ENCODE results near the gene TMCC1. TPM values are rescaled to one million over a fixed set of nuclear protein-coding genes. Genes with fewer than 3 reads are reported as not detected.
"Not testable (repeated sequence)": the region's sequence is repeated elsewhere in the genome, so short reads cannot be mapped to it uniquely, and the experiment has no call there.

The TMCC1 gene
- polyA plus RNA-seq, 1 donor: 16.8 TPM

DNA sequence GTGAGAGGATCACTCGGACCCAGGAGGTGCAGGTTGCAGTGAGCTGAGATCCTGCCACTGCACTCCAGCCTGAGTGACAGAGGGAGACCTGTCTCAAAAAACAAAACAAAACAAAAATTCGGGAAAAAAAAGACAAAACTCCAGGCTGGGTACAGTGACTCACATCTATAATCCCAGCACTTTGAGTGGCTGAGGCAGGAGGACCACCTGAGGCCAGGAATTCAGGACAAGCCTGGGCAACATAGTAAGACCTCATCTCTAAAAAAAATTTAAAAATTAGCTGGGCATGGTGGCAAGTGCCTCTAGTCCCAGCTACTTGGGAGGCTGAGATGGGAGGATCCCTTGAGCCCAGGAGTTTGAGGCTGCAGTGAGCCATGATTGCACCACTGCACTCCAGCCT, 142.4 kb downstream of the TMCC1 start:
- not testable (repeated sequence) for H3K9me3 ChIP-seq (ENCODE audit: control insufficient read depth, low read depth, low read length); H3K4me1 ChIP-seq (ENCODE audit: control insufficient read depth, insufficient read depth, low read length); H3K36me3 ChIP-seq (ENCODE audit: control insufficient read depth, insufficient read depth, low read length); H3K27me3 ChIP-seq (ENCODE audit: control insufficient read depth, insufficient read depth, low read length); DNase-seq; H3K4me3 ChIP-seq (ENCODE audit: low read length); H3K27ac ChIP-seq (ENCODE audit: low read length)
- WGBS (ENCODE audit: insufficient coverage, low lambda C conversion rate): 93% methylated on average over 2 of the region's 2 CpGs

GRCh38 chr3:129749692-129750091, 143.8 kb downstream of the TMCC1 start:
- Histone ChIP-seq H3K27me3 (ENCODE audit: control insufficient read depth, insufficient read depth, low read length) (no peaks in the 10 kb centered on the region), H3K4me3 (ENCODE audit: low read length) (no peak overlapping the region), H3K36me3 (ENCODE audit: control insufficient read depth, insufficient read depth, low read length) (no peaks in the 10 kb centered on the region), H3K27ac (ENCODE audit: low read length) (no peak overlapping the region), H3K9me3 (ENCODE audit: control insufficient read depth, low read depth, low read length) (peaks cover 3% of the 10 kb centered on the region), H3K4me1 (ENCODE audit: control insufficient read depth, insufficient read depth, low read length) (no peaks in the 10 kb centered on the region)
- DNase-seq: no peak

- DNase-seq: no peak
- Histone ChIP-seq H3K9me3 (ENCODE audit: control insufficient read depth, low read depth, low read length) (peaks cover 3% of the 10 kb centered on the region), H3K4me3 (ENCODE audit: low read length) (no peak overlapping the region), H3K27ac (ENCODE audit: low read length) (no peak overlapping the region), H3K27me3 (ENCODE audit: control insufficient read depth, insufficient read depth, low read length) (no peaks in the 10 kb centered on the region), H3K4me1 (ENCODE audit: control insufficient read depth, insufficient read depth, low read length) (no peaks in the 10 kb centered on the region), H3K36me3 (ENCODE audit: control insufficient read depth, insufficient read depth, low read length) (no peaks in the 10 kb centered on the region)
- WGBS (ENCODE audit: insufficient coverage, low lambda C conversion rate): no CpG with 5 or more reads among the region's 3 CpGs
Measured at GRCh38 chr3:129747992-129748391, 145.5 kb downstream of the TMCC1 start.

GRCh38 chr3:129747136-129747535, 146.4 kb downstream of the TMCC1 start:
- 100% methylated on average over 2 of the region's 4 CpGs for WGBS (ENCODE audit: insufficient coverage, low lambda C conversion rate)
- H3K27ac ChIP-seq (ENCODE audit: low read length): no peak overlapping the region
- no peak for DNase-seq
- no peaks in the 10 kb centered on the region for H3K27me3 ChIP-seq (ENCODE audit: control insufficient read depth, insufficient read depth, low read length)
- H3K4me1 ChIP-seq (ENCODE audit: control insufficient read depth, insufficient read depth, low read length): no peaks in the 10 kb centered on the region
- H3K36me3 ChIP-seq (ENCODE audit: control insufficient read depth, insufficient read depth, low read length): no peaks in the 10 kb centered on the region
- H3K4me3 ChIP-seq (ENCODE audit: low read length): no peak overlapping the region
- H3K9me3 ChIP-seq (ENCODE audit: control insufficient read depth, low read depth, low read length): no peaks in the 10 kb centered on the region

DNA sequence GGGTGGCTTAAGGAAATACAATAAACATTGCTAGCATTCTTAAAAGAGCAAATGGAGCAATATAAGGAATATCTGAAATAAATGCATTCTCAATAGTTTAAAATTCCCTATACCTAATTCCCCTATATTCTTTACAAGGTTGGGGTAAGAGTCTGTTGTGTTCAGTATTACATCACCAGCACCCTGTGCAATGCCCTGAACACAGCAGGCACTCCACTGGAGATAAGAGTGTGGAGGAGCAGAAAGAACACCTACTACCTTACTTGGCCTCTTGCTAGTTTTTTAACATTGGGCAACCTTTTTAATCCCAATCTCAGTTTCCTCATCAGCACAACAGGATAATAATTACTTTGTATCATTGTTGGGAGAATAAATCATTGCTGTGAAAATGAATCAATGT, 146.9 kb downstream of the TMCC1 start:
- H3K9me3 ChIP-seq (ENCODE audit: control insufficient read depth, low read depth, low read length): no peaks in the 10 kb centered on the region
- no peak overlapping the region for H3K4me3 ChIP-seq (ENCODE audit: low read length)
- H3K27me3 ChIP-seq (ENCODE audit: control insufficient read depth, insufficient read depth, low read length): no peaks in the 10 kb centered on the region
- no peak overlapping the region for H3K27ac ChIP-seq (ENCODE audit: low read length)
- no peaks in the 10 kb centered on the region for H3K36me3 ChIP-seq (ENCODE audit: control insufficient read depth, insufficient read depth, low read length)
- no peaks in the 10 kb centered on the region for H3K4me1 ChIP-seq (ENCODE audit: control insufficient read depth, insufficient read depth, low read length)
- no peak for DNase-seq

DNA sequence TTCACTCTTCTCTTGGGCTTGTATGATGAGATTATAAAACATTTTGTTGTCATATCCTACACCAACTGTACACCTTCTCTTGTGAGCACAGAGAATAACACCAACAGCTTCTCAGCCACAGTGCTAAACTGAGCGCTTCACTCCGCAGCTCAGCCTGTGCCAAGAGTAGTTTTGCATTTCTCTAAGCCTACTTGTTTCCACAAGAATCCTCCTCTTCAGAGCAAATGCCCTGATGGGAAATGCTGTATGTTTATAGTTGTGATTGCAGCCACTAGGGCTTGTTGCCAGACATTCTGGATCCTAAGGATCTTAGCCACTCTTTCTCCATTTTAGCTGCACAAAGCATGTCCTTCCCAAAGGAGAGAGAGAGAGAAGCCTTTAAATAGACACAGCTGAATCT, 148.3 kb downstream of the TMCC1 start:
- no peaks in the 10 kb centered on the region for H3K27me3 ChIP-seq (ENCODE audit: control insufficient read depth, insufficient read depth, low read length)
- no peak overlapping the region for H3K27ac ChIP-seq (ENCODE audit: low read length)
- H3K4me3 ChIP-seq (ENCODE audit: low read length): no peak overlapping the region
- DNase-seq: peak; percentile 17 to 35
- no peaks in the 10 kb centered on the region for H3K9me3 ChIP-seq (ENCODE audit: control insufficient read depth, low read depth, low read length)
- H3K4me1 ChIP-seq (ENCODE audit: control insufficient read depth, insufficient read depth, low read length): peaks cover 5% of the 10 kb centered on the region
- no CpG with 5 or more reads among the region's 2 CpGs for WGBS (ENCODE audit: insufficient coverage, low lambda C conversion rate)
- no peaks in the 10 kb centered on the region for H3K36me3 ChIP-seq (ENCODE audit: control insufficient read depth, insufficient read depth, low read length)

- WGBS (ENCODE audit: insufficient coverage, low lambda C conversion rate): 50% methylated on average over 2 of the region's 2 CpGs
- Histone ChIP-seq H3K27ac (ENCODE audit: low read length) (no peak overlapping the region), H3K9me3 (ENCODE audit: control insufficient read depth, low read depth, low read length) (no peaks in the 10 kb centered on the region), H3K4me1 (ENCODE audit: control insufficient read depth, insufficient read depth, low read length) (peaks cover 13% of the 10 kb centered on the region), H3K4me3 (ENCODE audit: low read length) (no peak overlapping the region), H3K27me3 (ENCODE audit: control insufficient read depth, insufficient read depth, low read length) (no peaks in the 10 kb centered on the region), H3K36me3 (ENCODE audit: control insufficient read depth, insufficient read depth, low read length) (no peaks in the 10 kb centered on the region)
- DNase-seq: no peak
Measured at GRCh38 chr3:129741794-129742193, 151.7 kb downstream of the TMCC1 start.

DNA sequence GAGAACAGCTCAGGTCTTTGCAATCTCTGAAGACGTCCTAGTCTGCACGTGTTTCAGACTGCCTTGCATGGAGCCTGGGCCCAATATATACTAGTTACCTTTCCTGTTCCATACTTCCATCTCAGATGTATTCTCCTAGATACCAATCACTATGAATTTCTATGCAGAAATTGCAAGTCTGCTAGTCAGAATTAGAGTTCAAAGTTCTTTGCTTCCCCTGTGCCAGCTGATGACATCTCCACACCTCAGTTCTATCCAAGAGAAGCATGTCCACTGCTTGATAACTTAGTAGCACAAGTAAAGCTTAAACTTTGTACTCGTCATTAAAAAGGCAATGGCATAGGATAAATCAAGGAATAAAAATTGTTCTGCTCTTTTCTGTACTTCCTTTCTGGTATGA, 153.4 kb downstream of the TMCC1 start:
- H3K9me3 ChIP-seq (ENCODE audit: control insufficient read depth, low read depth, low read length): no peaks in the 10 kb centered on the region
- 80% methylated on average over 1 of the region's 3 CpGs for WGBS (ENCODE audit: insufficient coverage, low lambda C conversion rate)
- peaks cover 13% of the 10 kb centered on the region for H3K4me1 ChIP-seq (ENCODE audit: control insufficient read depth, insufficient read depth, low read length)
- H3K27me3 ChIP-seq (ENCODE audit: control insufficient read depth, insufficient read depth, low read length): no peaks in the 10 kb centered on the region
- no peak overlapping the region for H3K4me3 ChIP-seq (ENCODE audit: low read length)
- peak overlapping the region; percentile 65 for H3K27ac ChIP-seq (ENCODE audit: low read length)
- H3K36me3 ChIP-seq (ENCODE audit: control insufficient read depth, insufficient read depth, low read length): no peaks in the 10 kb centered on the region
- peak; percentile 47 to 67 for DNase-seq

GRCh38 chr3:129739634-129740033, 153.9 kb downstream of the TMCC1 start:
- Histone ChIP-seq H3K27ac (ENCODE audit: low read length) (peak overlapping the region; percentile 65), H3K9me3 (ENCODE audit: control insufficient read depth, low read depth, low read length) (no peaks in the 10 kb centered on the region), H3K4me1 (ENCODE audit: control insufficient read depth, insufficient read depth, low read length) (peaks cover 13% of the 10 kb centered on the region), H3K4me3 (ENCODE audit: low read length) (no peak overlapping the region), H3K36me3 (ENCODE audit: control insufficient read depth, insufficient read depth, low read length) (no peaks in the 10 kb centered on the region), H3K27me3 (ENCODE audit: control insufficient read depth, insufficient read depth, low read length) (no peaks in the 10 kb centered on the region)
- 83% methylated on average over 1 of the region's 3 CpGs for WGBS (ENCODE audit: insufficient coverage, low lambda C conversion rate)
- peak in 1 of 2 donors; percentile 58 for DNase-seq

- H3K4me3 ChIP-seq (ENCODE audit: low read length): no peak overlapping the region
- DNase-seq: no peak
- no peak overlapping the region for H3K27ac ChIP-seq (ENCODE audit: low read length)
- 100% methylated on average over 1 of the region's 5 CpGs for WGBS (ENCODE audit: insufficient coverage, low lambda C conversion rate)
- H3K4me1 ChIP-seq (ENCODE audit: control insufficient read depth, insufficient read depth, low read length): peaks cover 13% of the 10 kb centered on the region
- H3K36me3 ChIP-seq (ENCODE audit: control insufficient read depth, insufficient read depth, low read length): no peaks in the 10 kb centered on the region
- no peaks in the 10 kb centered on the region for H3K9me3 ChIP-seq (ENCODE audit: control insufficient read depth, low read depth, low read length)
- H3K27me3 ChIP-seq (ENCODE audit: control insufficient read depth, insufficient read depth, low read length): no peaks in the 10 kb centered on the region
Measured at GRCh38 chr3:129738172-129738571, 155.3 kb downstream of the TMCC1 start.

DNA sequence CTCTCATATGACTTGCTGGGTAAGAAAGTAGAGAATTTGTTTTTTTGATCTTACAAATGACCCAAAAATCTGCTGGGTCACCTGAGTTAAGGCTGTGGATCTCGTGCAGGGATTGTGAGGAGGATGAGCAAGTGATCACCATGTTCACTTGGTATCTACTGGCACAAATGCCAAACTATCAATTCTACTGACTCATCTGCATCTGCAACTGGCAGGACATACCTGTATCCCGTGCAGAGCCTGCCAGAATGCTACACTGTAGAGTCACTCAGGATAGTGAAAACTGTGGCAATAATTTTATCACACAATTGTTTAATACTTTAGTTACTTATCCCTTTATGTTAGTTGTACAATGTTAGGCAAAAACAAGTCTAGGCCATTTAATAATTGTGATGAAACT, 157.4 kb downstream of the TMCC1 start:
- Histone ChIP-seq H3K4me1 (ENCODE audit: control insufficient read depth, insufficient read depth, low read length) (peaks cover 13% of the 10 kb centered on the region), H3K36me3 (ENCODE audit: control insufficient read depth, insufficient read depth, low read length) (no peaks in the 10 kb centered on the region), H3K9me3 (ENCODE audit: control insufficient read depth, low read depth, low read length) (no peaks in the 10 kb centered on the region), H3K4me3 (ENCODE audit: low read length) (no peak overlapping the region), H3K27me3 (ENCODE audit: control insufficient read depth, insufficient read depth, low read length) (no peaks in the 10 kb centered on the region), H3K27ac (ENCODE audit: low read length) (peak overlapping the region; percentile 14)
- no peak for DNase-seq
- WGBS (ENCODE audit: insufficient coverage, low lambda C conversion rate): 100% methylated on average over 1 of the region's 2 CpGs

Data from large intestine (tissue), 3 donors.